Thyroid gland (tissue), 4 donors: ENCODE measurements around the gene UNC13C.

ENCODE experiments used
- POLR2A ChIP-seq, 2 donors: fragments of 450-650 bp; IDR thresholded peaks; one replicate each; pipeline ENCODE4 v1.6.1; 2017; ENCODE audit warnings: antibody characterized with exemption in 2 of 2, mild to moderate bottlenecking in 2 of 2, moderate library complexity in 1 of 2
- TF ChIP-seq, protein P1 (sequence below), 6 experiments: fragments of 200-600 bp in 3 of 6; fragments of 450-650 bp in 3 of 6; sonication (generic) in 3 of 6; IDR thresholded peaks; one replicate each; pipeline ENCODE4 v1.5.1; 2016 to 2019; ENCODE audit warnings: antibody characterized with exemption in 6 of 6, mild to moderate bottlenecking in 2 of 6, inconsistent platforms in 1 of 6, moderate library complexity in 1 of 6

DNA sequence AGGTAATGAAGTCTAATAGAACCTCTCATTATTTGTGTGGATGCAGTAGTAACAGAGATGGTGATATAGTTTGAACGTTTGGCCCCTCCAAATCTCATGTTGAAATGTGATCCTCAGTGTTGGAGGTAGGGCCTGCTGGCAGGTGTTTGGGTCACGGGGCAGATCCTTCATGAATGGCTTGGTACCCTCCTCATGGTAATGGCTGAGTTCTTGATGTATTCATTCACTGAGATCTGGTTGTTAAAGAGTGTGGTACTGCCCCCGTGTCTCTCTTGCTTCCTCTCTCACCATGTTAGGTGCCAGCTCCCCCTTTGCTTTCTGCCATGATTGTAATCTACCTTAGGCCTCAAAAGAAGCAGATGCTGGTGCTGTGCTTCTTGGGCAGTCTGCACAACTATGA lies 606.8 kb downstream of the UNC13C start:
- no peak for TF ChIP-seq POLR2A (IDR thresholded peaks at IDR 0.05)
- TF ChIP-seq, protein P1, sequence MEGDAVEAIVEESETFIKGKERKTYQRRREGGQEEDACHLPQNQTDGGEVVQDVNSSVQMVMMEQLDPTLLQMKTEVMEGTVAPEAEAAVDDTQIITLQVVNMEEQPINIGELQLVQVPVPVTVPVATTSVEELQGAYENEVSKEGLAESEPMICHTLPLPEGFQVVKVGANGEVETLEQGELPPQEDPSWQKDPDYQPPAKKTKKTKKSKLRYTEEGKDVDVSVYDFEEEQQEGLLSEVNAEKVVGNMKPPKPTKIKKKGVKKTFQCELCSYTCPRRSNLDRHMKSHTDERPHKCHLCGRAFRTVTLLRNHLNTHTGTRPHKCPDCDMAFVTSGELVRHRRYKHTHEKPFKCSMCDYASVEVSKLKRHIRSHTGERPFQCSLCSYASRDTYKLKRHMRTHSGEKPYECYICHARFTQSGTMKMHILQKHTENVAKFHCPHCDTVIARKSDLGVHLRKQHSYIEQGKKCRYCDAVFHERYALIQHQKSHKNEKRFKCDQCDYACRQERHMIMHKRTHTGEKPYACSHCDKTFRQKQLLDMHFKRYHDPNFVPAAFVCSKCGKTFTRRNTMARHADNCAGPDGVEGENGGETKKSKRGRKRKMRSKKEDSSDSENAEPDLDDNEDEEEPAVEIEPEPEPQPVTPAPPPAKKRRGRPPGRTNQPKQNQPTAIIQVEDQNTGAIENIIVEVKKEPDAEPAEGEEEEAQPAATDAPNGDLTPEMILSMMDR (IDR thresholded peaks at IDR 0.05), result no peak
